Measurements from ENCODE around the gene CNTN4.

Gene CNTN4

GRCh38 chr3:2770451-2770850 lies 671.8 kb downstream of the CNTN4 start:
- no peaks in the 10 kb centered on the region for H3K36me3 ChIP-seq (ENCODE audit: control insufficient read depth, insufficient read depth, low read length, severe bottlenecking)
- no peak overlapping the region for H3K4me3 ChIP-seq (ENCODE audit: low read length)
- no peaks in the 10 kb centered on the region for H3K27me3 ChIP-seq (replicated peaks; ENCODE audit: control insufficient read depth, insufficient read depth, low read length)
- no peaks in the 10 kb centered on the region for H3K9me3 ChIP-seq (ENCODE audit: control insufficient read depth, low read length)
- H3K4me1 ChIP-seq (ENCODE audit: control insufficient read depth, insufficient read depth, low read length): no peaks in the 10 kb centered on the region
- H3K9ac ChIP-seq (ENCODE audit: low read length): no peak overlapping the region
- DNase-seq (ENCODE audit: low read depth): no peak

GRCh38 chr3:2771193-2771592 lies 672.5 kb downstream of the CNTN4 start:
- no peaks in the 10 kb centered on the region for H3K36me3 ChIP-seq (ENCODE audit: control insufficient read depth, insufficient read depth, low read length, severe bottlenecking)
- no peak overlapping the region for H3K9ac ChIP-seq (ENCODE audit: low read length)
- no peak overlapping the region for H3K4me3 ChIP-seq (ENCODE audit: low read length)
- DNase-seq (ENCODE audit: low read depth): no peak
- H3K27me3 ChIP-seq (replicated peaks; ENCODE audit: control insufficient read depth, insufficient read depth, low read length): no peaks in the 10 kb centered on the region
- H3K4me1 ChIP-seq (ENCODE audit: control insufficient read depth, insufficient read depth, low read length): no peaks in the 10 kb centered on the region
- H3K9me3 ChIP-seq (ENCODE audit: control insufficient read depth, low read length): no peaks in the 10 kb centered on the region

- Histone ChIP-seq H3K27me3 (replicated peaks; ENCODE audit: control insufficient read depth, insufficient read depth, low read length) (no peaks in the 10 kb centered on the region), H3K36me3 (ENCODE audit: control insufficient read depth, insufficient read depth, low read length, severe bottlenecking) (no peaks in the 10 kb centered on the region), H3K4me3 (ENCODE audit: low read length) (no peak overlapping the region), H3K4me1 (ENCODE audit: control insufficient read depth, insufficient read depth, low read length) (no peaks in the 10 kb centered on the region), H3K9me3 (ENCODE audit: control insufficient read depth, low read length) (no peaks in the 10 kb centered on the region), H3K9ac (ENCODE audit: low read length) (no peak overlapping the region)
- DNase-seq (ENCODE audit: low read depth): no peak
Measured at GRCh38 chr3:2771741-2772140, 673.1 kb downstream of the CNTN4 start.

GRCh38 chr3:2772803-2773202 lies 674.1 kb downstream of the CNTN4 start:
- Histone ChIP-seq H3K9ac (ENCODE audit: low read length) (no peak overlapping the region), H3K4me1 (ENCODE audit: control insufficient read depth, insufficient read depth, low read length) (no peaks in the 10 kb centered on the region), H3K27me3 (replicated peaks; ENCODE audit: control insufficient read depth, insufficient read depth, low read length) (no peaks in the 10 kb centered on the region), H3K36me3 (ENCODE audit: control insufficient read depth, insufficient read depth, low read length, severe bottlenecking) (no peaks in the 10 kb centered on the region), H3K9me3 (ENCODE audit: control insufficient read depth, low read length) (no peaks in the 10 kb centered on the region), H3K4me3 (ENCODE audit: low read length) (no peak overlapping the region)
- DNase-seq (ENCODE audit: low read depth): no peak

GRCh38 chr3:2774481-2775249 lies 676.0 kb downstream of the CNTN4 start:
- Histone ChIP-seq H3K9me3 (ENCODE audit: control insufficient read depth, low read length) (no peaks in the 10 kb centered on the region), H3K27me3 (replicated peaks; ENCODE audit: control insufficient read depth, insufficient read depth, low read length) (no peaks in the 10 kb centered on the region), H3K9ac (ENCODE audit: low read length) (no peak overlapping the region), H3K4me1 (ENCODE audit: control insufficient read depth, insufficient read depth, low read length) (no peaks in the 10 kb centered on the region), H3K4me3 (ENCODE audit: low read length) (no peak overlapping the region), H3K36me3 (ENCODE audit: control insufficient read depth, insufficient read depth, low read length, severe bottlenecking) (no peaks in the 10 kb centered on the region)
- no peak for DNase-seq (ENCODE audit: low read depth)

- Histone ChIP-seq H3K9me3 (ENCODE audit: control insufficient read depth, low read length) (no peaks in the 10 kb centered on the region), H3K36me3 (ENCODE audit: control insufficient read depth, insufficient read depth, low read length, severe bottlenecking) (no peaks in the 10 kb centered on the region), H3K9ac (ENCODE audit: low read length) (no peak overlapping the region), H3K4me1 (ENCODE audit: control insufficient read depth, insufficient read depth, low read length) (no peaks in the 10 kb centered on the region), H3K4me3 (ENCODE audit: low read length) (no peak overlapping the region), H3K27me3 (replicated peaks; ENCODE audit: control insufficient read depth, insufficient read depth, low read length) (no peaks in the 10 kb centered on the region)
- DNase-seq (ENCODE audit: low read depth): no peak
Measured at GRCh38 chr3:2783261-2783660, 684.6 kb downstream of the CNTN4 start.

GRCh38 chr3:2784627-2785026 lies 686.0 kb downstream of the CNTN4 start:
- Histone ChIP-seq H3K4me1 (ENCODE audit: control insufficient read depth, insufficient read depth, low read length) (no peaks in the 10 kb centered on the region), H3K27me3 (replicated peaks; ENCODE audit: control insufficient read depth, insufficient read depth, low read length) (no peaks in the 10 kb centered on the region), H3K9ac (ENCODE audit: low read length) (no peak overlapping the region), H3K36me3 (ENCODE audit: control insufficient read depth, insufficient read depth, low read length, severe bottlenecking) (no peaks in the 10 kb centered on the region), H3K4me3 (ENCODE audit: low read length) (no peak overlapping the region), H3K9me3 (ENCODE audit: control insufficient read depth, low read length) (no peaks in the 10 kb centered on the region)
- DNase-seq (ENCODE audit: low read depth): no peak

GRCh38 chr3:2790266-2790815 lies 691.7 kb downstream of the CNTN4 start:
- Histone ChIP-seq H3K9me3 (ENCODE audit: control insufficient read depth, low read length) (no peaks in the 10 kb centered on the region), H3K36me3 (ENCODE audit: control insufficient read depth, insufficient read depth, low read length, severe bottlenecking) (no peaks in the 10 kb centered on the region), H3K27me3 (replicated peaks; ENCODE audit: control insufficient read depth, insufficient read depth, low read length) (no peaks in the 10 kb centered on the region), H3K4me3 (ENCODE audit: low read length) (no peak overlapping the region), H3K4me1 (ENCODE audit: control insufficient read depth, insufficient read depth, low read length) (no peaks in the 10 kb centered on the region), H3K9ac (ENCODE audit: low read length) (no peak overlapping the region)
- DNase-seq (ENCODE audit: low read depth): no peak

GRCh38 chr3:2792432-2792831 lies 693.8 kb downstream of the CNTN4 start:
- no peak overlapping the region for H3K9ac ChIP-seq (ENCODE audit: low read length)
- no peaks in the 10 kb centered on the region for H3K4me1 ChIP-seq (ENCODE audit: control insufficient read depth, insufficient read depth, low read length)
- DNase-seq (ENCODE audit: low read depth): no peak
- no peaks in the 10 kb centered on the region for H3K27me3 ChIP-seq (replicated peaks; ENCODE audit: control insufficient read depth, insufficient read depth, low read length)
- H3K36me3 ChIP-seq (ENCODE audit: control insufficient read depth, insufficient read depth, low read length, severe bottlenecking): no peaks in the 10 kb centered on the region
- H3K4me3 ChIP-seq (ENCODE audit: low read length): no peak overlapping the region
- H3K9me3 ChIP-seq (ENCODE audit: control insufficient read depth, low read length): no peaks in the 10 kb centered on the region

- Histone ChIP-seq H3K4me3 (ENCODE audit: low read length) (no peak overlapping the region), H3K9ac (ENCODE audit: low read length) (no peak overlapping the region), H3K4me1 (ENCODE audit: control insufficient read depth, insufficient read depth, low read length) (no peaks in the 10 kb centered on the region), H3K9me3 (ENCODE audit: control insufficient read depth, low read length) (no peaks in the 10 kb centered on the region), H3K36me3 (ENCODE audit: control insufficient read depth, insufficient read depth, low read length, severe bottlenecking) (no peaks in the 10 kb centered on the region), H3K27me3 (replicated peaks; ENCODE audit: control insufficient read depth, insufficient read depth, low read length) (no peaks in the 10 kb centered on the region)
- no peak for DNase-seq (ENCODE audit: low read depth)
Measured at GRCh38 chr3:2793987-2794386, 695.3 kb downstream of the CNTN4 start.

- no peak for DNase-seq (ENCODE audit: low read depth)
- Histone ChIP-seq H3K4me3 (ENCODE audit: low read length) (no peak overlapping the region), H3K9ac (ENCODE audit: low read length) (no peak overlapping the region), H3K36me3 (ENCODE audit: control insufficient read depth, insufficient read depth, low read length, severe bottlenecking) (no peaks in the 10 kb centered on the region), H3K27me3 (replicated peaks; ENCODE audit: control insufficient read depth, insufficient read depth, low read length) (no peaks in the 10 kb centered on the region), H3K4me1 (ENCODE audit: control insufficient read depth, insufficient read depth, low read length) (no peaks in the 10 kb centered on the region), H3K9me3 (ENCODE audit: control insufficient read depth, low read length) (no peaks in the 10 kb centered on the region)
Measured at GRCh38 chr3:2802429-2802828, 703.8 kb downstream of the CNTN4 start.

GRCh38 chr3:2807514-2807913 lies 708.8 kb downstream of the CNTN4 start:
- H3K36me3 ChIP-seq (ENCODE audit: control insufficient read depth, insufficient read depth, low read length, severe bottlenecking): no peaks in the 10 kb centered on the region
- H3K27me3 ChIP-seq (replicated peaks; ENCODE audit: control insufficient read depth, insufficient read depth, low read length): no peaks in the 10 kb centered on the region
- no peak for DNase-seq (ENCODE audit: low read depth)
- no peak overlapping the region for H3K9ac ChIP-seq (ENCODE audit: low read length)
- H3K4me1 ChIP-seq (ENCODE audit: control insufficient read depth, insufficient read depth, low read length): no peaks in the 10 kb centered on the region
- no peak overlapping the region for H3K4me3 ChIP-seq (ENCODE audit: low read length)
- no peaks in the 10 kb centered on the region for H3K9me3 ChIP-seq (ENCODE audit: control insufficient read depth, low read length)
